Hematopoietic multipotent progenitor cell treated with erythropoietin and hydrocortisone succinate and interleukin-3 and kit ligand, for 8 days (in vitro differentiated cells): ENCODE results near the gene HTRA3.

Source experiments
- DNase-seq: peaks from one replicate; pipeline ENCODE4 v3.0.0-alpha.2; 2015

HTRA3 gene

GRCh38 chr4:8315435-8316250, 46.1 kb downstream of the HTRA3 start:
- no peak for DNase-seq

DNA sequence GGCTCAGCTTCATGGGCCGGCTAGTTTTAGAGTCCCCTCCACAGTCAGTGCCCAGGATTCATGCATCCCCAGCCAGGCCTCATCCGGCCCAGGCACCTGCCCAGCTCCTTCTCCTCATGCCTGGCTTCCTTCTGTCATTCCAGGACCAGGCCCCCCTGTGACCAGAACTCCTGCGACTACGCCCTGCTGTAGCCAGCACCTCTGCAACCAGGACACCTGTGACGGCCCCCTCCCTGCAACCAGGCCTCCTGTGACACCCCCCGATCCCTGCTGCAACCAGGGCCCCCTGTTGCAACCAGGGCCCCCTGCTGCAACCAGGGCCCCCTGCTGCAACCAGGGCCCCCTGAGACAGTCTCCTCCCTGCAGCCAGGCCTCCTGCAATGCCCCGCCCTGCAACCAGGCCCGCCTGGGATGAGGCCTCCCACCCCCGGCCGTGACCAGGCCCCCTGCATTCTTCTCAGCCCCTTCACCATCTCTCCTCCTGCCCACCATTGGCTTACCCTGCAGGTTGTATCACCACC, 46.8 kb downstream of the HTRA3 start:
- no peak for DNase-seq

DNA sequence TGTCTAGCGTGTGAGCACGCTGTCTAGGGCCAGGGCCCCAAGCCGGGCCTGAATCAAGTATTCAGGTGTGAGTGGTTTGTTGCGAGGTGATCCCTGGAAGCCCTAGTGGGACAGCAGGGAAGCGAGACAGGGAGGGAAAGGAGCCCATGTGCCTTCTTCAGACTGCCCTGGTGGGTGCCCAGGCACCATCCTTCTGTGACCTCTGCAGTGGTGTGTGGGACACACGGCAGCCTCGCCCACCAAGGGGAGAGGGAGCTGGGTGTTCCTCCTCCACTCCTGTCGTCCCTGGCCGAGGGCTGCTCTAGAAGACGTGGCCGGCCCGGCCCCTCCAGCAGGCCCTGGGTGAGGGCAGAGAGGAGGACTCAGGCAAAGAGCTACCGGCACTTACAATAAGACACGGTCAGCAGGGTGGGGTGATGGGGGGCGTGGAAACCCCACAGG, 47.4 kb downstream of the HTRA3 start:
- no peak for DNase-seq

DNA sequence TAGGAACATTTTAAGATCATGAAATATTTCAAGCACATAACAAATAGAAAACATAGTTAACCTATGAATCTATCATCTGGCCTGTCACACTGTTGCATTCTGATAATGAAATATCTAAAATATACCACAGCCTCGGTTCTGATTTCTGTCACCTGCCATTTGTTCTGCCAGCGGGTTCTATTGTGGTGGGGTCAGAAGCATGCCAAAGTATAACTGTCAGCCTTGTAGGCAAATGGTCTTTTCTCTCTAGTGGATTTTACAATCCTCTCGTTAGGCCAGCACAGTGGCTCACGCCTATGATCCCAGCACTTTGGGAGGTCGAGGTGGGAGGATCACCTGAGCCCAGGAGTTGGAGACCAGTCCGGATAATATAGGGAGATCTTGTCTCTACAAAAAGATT, 47.9 kb downstream of the HTRA3 start:
- DNase-seq: no peak

- DNase-seq: no peak
Measured at GRCh38 chr4:8318509-8318908, 49.0 kb downstream of the HTRA3 start.

DNA sequence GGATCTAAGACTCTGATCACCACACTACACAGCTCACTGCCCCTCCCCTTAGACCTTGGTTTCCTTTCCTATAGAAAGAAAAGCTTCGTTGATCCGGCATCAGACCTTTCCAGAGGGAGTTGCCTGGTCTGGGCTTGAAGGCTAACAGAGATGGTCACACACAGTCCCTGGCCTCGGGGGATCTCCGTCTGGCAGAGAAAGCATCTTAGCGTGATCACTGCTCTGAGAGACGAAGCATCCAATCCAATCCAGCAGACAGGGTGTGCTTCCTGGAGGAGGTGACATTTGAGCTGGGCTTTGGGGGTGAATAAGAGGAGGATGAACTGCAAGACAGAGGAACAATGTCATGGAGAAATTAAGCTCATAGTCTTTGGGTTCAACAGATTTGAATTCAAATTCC, 49.5 kb downstream of the HTRA3 start:
- no peak for DNase-seq

DNA sequence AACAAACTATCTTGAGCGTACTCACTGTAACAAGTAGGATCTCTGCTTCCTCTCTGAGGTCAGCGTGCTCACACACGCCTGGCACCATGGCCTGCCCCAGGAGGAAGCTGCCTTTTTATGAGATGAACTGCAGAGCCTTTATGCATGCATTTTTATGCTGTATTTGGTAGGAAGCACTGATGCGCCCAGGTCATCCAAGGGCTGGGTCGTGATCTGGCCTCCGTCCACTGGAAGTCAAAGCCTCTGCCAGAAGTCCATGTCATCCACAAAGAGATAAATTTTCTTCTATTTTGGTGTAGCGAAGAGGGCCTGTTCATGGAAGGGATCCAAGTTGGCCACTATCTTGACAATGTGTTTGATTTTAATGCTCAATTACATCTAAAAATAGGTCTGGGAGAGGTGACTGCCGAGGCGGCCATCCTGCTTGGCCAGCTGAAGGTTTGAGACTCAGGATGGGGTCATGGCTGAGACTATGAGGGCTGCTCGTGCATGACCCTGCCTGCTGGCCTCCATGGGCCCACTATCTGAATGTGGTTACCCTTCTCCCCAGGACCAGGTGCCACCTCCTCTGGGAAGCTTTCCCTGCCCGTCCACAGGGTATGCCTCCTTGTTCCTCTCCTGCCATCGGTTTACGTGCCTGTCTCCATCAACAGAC, 50.3 kb downstream of the HTRA3 start:
- no peak for DNase-seq

GRCh38 chr4:8320386-8320750, 50.8 kb downstream of the HTRA3 start:
- no peak for DNase-seq

GRCh38 chr4:8321220-8321619, 51.7 kb downstream of the HTRA3 start:
- DNase-seq: no peak

DNA sequence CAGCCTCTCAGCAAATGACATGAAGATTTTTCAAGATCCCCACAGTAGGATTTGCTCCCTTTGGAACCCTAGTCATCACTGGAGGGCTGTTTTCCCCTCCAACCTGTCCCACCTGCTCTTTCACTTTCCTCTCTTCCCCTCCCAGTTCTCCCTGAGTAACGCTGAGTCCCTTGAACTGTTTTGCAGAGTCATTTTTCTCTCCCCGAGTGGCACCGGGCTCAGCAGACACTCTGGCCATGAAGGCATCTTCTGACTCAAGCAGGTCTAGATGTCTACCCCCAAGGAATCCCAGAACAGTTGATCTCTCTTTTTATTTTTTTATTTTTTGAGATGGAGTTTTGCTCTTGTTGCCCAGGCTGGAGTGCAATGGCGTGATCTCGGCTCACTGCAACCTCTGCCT, 52.2 kb downstream of the HTRA3 start:
- DNase-seq: no peak

DNA sequence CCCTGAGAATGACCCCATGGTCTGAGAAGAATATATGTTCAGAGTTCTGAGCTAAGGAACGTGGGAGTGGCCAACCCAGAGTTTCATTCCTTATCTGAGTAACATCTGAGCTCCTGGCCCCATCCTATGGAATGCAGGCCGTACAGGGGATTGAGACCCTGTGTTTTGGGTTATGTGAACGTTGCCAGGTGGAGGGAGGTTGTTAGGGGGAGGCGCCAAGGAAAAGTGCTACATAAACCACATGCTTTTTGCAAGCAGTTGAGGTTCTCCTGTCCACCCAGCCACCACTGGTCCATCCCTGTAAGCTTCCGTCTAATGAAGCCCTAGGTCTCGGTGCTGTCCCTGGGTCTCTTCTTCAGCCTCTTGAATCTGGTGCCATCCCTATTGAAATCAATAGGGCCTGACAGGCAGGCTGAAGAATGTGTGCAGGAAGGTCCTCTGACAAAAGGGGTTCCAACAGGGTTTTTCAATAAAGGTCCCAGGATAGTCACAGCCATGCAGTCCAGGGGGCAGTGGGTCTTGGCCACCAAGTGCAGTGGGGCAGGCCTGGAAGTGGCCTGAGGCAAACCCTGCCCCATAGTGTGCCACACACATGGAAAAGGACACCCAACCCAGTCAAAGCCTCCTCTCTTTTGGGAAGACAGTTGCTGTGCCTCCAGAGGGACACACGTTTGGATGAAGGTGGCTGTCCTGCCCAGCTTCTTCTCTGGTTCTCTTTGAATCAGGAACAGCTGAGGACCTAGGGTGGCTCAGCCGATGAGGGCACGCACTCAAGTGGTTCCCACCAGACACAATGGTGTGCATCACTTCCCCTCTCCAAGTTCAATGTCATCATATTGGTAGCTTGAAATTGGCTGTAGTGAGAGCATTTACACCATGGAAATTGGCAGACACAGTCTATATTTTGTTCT, 53.5 kb downstream of the HTRA3 start:
- no peak for DNase-seq

GRCh38 chr4:8323947-8324555, 54.5 kb downstream of the HTRA3 start:
- DNase-seq: no peak

DNA sequence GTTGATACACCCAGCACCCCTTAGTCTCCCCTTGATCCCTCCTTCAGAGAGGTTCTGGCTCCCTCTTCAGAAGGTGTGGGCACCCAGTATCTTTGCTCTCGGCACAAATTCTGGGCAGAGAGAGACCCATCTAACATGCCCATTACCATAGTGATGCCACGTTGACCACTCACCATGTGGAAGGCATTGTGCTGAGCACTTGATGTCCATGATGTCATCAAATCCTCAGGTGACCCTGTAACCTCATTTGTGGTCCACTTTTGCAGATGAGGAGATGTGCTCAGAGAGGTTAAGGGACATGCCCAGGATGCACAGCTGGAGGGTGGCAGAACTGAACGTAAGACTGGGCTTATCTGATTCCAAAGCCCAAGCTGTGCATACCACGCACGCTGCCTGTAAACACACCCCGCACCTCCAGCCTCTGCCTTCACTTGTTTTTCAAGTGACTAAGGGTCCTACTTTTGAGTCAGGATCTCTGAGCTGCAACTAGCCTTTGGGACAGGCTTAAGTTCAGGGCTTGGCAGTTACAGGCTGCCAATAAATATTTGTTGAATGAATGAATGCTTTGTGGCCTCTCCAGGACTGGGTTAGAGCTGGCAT, 55.2 kb downstream of the HTRA3 start:
- no peak for DNase-seq

GRCh38 chr4:8325291-8325973, 55.9 kb downstream of the HTRA3 start:
- DNase-seq: no peak

DNA sequence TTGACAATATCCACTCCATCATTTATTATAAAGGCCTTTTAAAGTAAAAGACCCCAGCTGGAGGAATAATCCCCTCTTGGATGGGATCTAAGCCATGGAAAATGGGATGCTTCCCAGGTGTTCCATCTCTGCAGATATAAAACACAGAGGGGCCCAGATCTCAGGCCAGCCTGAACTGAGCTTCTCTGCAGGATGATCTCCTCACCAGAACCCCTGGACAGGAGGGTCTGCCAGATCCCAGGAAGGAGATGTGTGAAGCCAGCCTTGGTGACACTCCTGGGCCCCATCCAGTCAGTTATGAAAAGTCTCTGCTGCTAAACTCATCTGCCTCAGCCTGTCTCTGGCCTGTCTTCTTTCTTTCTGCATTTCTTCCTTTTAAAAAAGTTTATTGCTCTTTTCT, 56.7 kb downstream of the HTRA3 start:
- DNase-seq: no peak

DNA sequence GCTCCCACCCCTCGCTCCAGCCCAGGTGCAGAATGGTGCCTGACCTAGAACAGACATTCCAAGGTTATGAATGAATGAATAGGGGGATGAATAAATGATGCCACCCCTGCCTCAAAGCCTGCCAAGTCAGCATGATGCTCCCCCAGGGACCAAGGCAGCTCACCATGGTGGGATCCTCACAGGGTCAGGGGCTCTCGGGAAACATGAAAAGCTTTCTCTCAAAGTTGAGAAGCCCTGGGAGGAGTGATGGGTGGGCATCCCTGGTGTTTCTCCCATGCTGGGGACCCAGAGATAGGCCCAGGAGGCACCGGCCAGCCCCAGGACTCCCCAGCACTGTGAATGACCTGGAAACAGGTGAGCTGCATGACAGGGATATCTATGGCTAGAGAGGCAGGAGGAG, 58.9 kb downstream of the HTRA3 start:
- no peak for DNase-seq

- no peak for DNase-seq
Measured at GRCh38 chr4:8328866-8329559, 59.5 kb downstream of the HTRA3 start.

DNA sequence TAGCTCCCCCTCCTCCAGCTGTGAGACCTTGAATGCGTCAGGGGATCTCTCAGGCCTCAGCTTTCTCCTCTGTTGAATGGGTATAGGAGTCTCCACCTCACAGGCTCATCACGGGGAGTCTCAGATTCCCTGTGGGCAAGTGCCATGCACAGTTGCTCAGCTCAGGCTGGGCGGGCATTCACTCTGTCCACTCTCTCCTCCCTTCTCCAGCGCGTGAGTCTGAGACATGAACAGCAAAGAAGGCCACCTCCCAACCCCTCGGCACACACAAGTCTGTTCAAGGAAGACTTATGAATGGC, 60.0 kb downstream of the HTRA3 start:
- DNase-seq: no peak

- no peak for DNase-seq
Measured at GRCh38 chr4:8329859-8330761, 60.6 kb downstream of the HTRA3 start.

DNA sequence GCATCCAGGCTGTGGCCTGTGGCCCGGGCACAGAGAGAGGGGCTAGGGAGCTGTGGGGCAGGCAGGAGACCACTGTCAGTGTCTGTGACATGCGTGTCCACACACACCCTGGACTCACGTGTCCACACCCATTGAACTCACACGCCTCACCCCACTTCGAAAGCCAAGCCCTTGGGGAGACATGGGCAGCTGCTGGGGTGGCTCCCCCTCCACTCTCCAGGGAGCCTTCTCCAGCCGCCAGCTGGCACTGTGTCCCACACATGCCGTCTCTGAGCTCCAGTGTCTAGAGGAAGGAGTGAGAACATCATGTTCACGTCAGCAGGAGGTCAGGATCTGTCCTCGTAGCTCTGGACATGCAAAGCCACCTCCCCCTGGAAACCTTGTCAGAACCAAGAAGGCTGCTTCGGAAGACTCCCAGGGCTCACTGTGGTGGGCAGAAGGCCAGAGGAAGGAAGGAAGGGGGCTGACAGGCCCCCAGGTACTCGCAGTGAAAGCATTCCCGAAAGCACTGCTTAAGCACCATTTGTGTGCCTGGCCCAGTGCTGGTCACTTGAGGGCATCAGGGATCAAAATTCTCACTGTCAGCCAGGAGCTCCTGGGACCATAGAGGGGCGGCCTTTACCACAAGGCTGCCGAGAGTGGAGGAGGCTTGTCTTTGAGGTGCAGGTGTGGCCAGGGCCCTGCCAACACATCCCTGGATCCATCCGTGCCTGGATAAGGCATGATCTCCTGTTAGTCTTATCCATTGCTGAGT, 61.4 kb downstream of the HTRA3 start:
- DNase-seq: no peak
